ENCODE results near the gene SPATA32.

SPATA32 gene

GRCh38 chr17:45227926-45228762 lies 33.8 kb downstream of the SPATA32 start:
- FAIRE-seq, result no peak

- no peak for FAIRE-seq
Measured at GRCh38 chr17:45227101-45227925, 34.6 kb downstream of the SPATA32 start.

- FAIRE-seq, result no peak
Measured at GRCh38 chr17:45226576-45226975, 35.3 kb downstream of the SPATA32 start.

- FAIRE-seq, result no peak
Measured at GRCh38 chr17:45225964-45226530, 35.8 kb downstream of the SPATA32 start.

GRCh38 chr17:45225051-45225700 lies 36.7 kb downstream of the SPATA32 start:
- no peak for FAIRE-seq

- no peak for FAIRE-seq
Measured at GRCh38 chr17:45224671-45225050, 37.2 kb downstream of the SPATA32 start.

- FAIRE-seq, result no peak
Measured at GRCh38 chr17:45223539-45224528, 38.1 kb downstream of the SPATA32 start.

- no peak for FAIRE-seq
Measured at GRCh38 chr17:45222996-45223538, 38.8 kb downstream of the SPATA32 start.

GRCh38 chr17:45222289-45222995 lies 39.5 kb downstream of the SPATA32 start:
- FAIRE-seq, result no peak

GRCh38 chr17:45222014-45222288 lies 39.9 kb downstream of the SPATA32 start:
- FAIRE-seq, result no peak

GRCh38 chr17:45221081-45222013 lies 40.5 kb downstream of the SPATA32 start, which contains the start of gene FMNL1:
Gene FMNL1 (plus strand): TSS chr17:45221885. CDS start chr17:45222125, 240 bp downstream.
- FAIRE-seq, result no peak

- no peak for FAIRE-seq
Measured at GRCh38 chr17:45220079-45220478, 41.8 kb downstream of the SPATA32 start.

GRCh38 chr17:45218895-45219661 lies 42.8 kb downstream of the SPATA32 start:
- peak; percentile 94 for FAIRE-seq

Data from A204.1 (cell line).